ENCODE results near the gene FAM237B. TPM values are rescaled to one million over a fixed set of nuclear protein-coding genes. Genes with fewer than 3 reads are reported as not detected.
"Not testable (repeated sequence)": the region's sequence is repeated elsewhere in the genome, so short reads cannot be mapped to it uniquely, and the experiment has no call there.

Gene FAM237B
- total RNA-seq, 2 donors from 2014 or later: not detected

- TF ChIP-seq CTCF (IDR thresholded peaks at IDR 0.05): peak; percentile 61
- Histone ChIP-seq H3K27me3 (no peaks in the 10 kb centered on the region), H3K36me3 (no peaks in the 10 kb centered on the region)
Observed at GRCh38 chr7:90346336-90347125, 25.4 kb upstream of the FAM237B start, which contains the start of gene GTPBP10. GTPBP10 (plus strand) TSS chr7:90346716; CDS start chr7:90346742, 26 bp downstream.

DNA sequence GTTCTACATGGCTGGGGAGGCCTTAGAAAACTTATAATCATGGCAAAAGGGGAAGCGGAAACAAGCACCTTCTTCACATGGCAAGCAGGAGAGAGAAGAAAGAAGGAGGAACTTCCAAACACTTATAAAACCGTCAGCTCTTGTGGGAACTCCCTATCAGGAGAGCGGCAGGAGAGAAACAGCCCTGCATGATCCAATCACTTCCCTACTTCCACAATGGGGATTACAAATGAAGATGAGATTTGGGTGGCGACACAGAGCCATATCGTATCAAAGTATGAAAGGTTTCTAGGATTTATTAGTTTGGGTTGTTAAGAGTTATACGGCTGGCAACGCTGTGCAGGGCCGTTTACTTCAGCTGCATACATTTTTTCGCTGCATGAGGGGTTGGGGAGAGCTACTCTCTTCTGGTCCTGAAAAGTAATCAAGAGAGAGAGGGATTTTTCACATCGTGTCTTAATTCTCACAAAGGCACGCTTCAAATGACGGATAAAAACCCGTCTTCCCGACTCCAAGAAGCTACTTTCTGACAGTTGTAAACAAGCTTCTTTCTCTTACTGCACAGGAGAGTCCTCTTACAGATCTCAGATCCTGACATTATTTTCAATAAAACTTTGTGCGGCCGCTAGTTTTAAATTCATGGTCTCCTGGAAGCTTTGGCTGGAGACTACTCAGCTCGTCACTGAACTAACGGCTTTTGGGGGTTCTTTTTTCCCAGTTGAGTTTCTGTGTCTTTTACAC, 24.7 kb upstream of the FAM237B start:
- Histone ChIP-seq H3K9ac (ENCODE audit: low read depth in 2 of 2, low read length in 2 of 2) (peak overlapping the region; percentile 72 to 96), H3K36me3 (no peaks in the 10 kb centered on the region), H3K4me1 (no peaks in the 10 kb centered on the region), H3K27ac (peak overlapping the region; percentile 82), H3K4me3 (peak overlapping the region; percentile 81), H3K27me3 (no peaks in the 10 kb centered on the region), H3K9me3 (no peaks in the 10 kb centered on the region)
- peak; percentile 51 for DNase-seq
- intact Hi-C loops (cut with DNase I): loop anchor here (5.0 kb wide), 1 partner anchor 57 kb away; the partner anchor contains the start of gene CLDN12
- no peak for TF ChIP-seq CTCF (IDR thresholded peaks at IDR 0.05)

More at GRCh38 chr7:90346336-90347125, 25.4 kb upstream of the FAM237B start, which contains the start of gene GTPBP10:
- H3K9me3 ChIP-seq: no peaks in the 10 kb centered on the region
- peak within 1 kb of the TSS; percentile 94 to 96 for H3K9ac ChIP-seq (ENCODE audit: low read depth in 2 of 2, low read length in 2 of 2)
- peak; percentile 96 for DNase-seq
- peak within 1 kb of the TSS; percentile 81 for H3K4me3 ChIP-seq
- peak within 1 kb of the TSS; percentile 82 for H3K27ac ChIP-seq
- no peaks in the 10 kb centered on the region for H3K4me1 ChIP-seq
- intact Hi-C loops (cut with DNase I): loop anchor here (5.0 kb wide), 1 partner anchor 56 kb away; the partner anchor contains the start of gene CLDN12

DNA sequence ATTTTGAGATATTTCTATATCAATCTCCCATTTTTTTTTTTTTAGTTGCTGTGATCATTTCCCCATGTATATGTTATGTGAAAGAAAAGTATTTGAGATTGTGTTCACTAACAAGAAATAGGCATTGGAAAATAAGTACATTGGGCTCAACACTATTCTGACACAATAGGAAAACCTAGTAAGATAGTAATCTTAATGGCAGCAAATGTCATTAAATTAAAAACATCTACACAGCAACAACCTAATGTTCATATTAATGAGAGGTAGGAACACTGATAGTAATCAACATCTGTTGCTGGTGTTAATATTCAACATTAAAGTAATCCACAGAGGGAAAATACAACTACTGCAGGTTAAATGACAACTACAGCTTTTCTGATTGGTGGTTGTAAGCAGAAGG, 23.9 kb upstream of the FAM237B start:
- intact Hi-C loops (cut with DNase I): loop anchor here (5.0 kb wide), 1 partner anchor 57 kb away; the partner anchor contains the start of gene CLDN12
- no peaks in the 10 kb centered on the region for H3K27me3 ChIP-seq
- no peak for TF ChIP-seq CTCF (IDR thresholded peaks at IDR 0.05)
- no peak overlapping the region for H3K9ac ChIP-seq (ENCODE audit: low read depth in 2 of 2, low read length in 2 of 2)
- no peaks in the 10 kb centered on the region for H3K36me3 ChIP-seq
- H3K4me1 ChIP-seq: no peaks in the 10 kb centered on the region
- no peak overlapping the region for H3K4me3 ChIP-seq
- no peaks in the 10 kb centered on the region for H3K9me3 ChIP-seq
- H3K27ac ChIP-seq: peak overlapping the region; percentile 82
- no peak for DNase-seq

DNA sequence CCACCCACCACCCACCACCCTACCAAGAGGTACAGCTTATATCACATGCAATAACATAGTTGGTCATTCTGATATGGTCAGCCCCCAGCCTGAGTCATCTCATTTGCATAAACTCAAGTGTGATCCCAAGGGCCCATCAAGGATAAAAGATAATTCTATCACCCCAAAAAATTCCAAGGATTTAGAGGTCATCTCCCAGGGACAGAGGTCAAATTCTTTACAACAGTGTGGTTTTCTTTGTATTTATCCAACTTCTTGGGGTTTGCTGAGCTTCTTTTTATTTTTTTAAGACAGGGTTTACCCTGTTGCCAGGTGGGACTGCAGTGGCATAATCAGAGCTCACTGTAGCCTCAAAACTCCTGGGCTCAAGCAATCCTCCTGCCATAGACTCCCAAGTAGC, 16.0 kb upstream of the FAM237B start:
- H3K27me3 ChIP-seq: no peaks in the 10 kb centered on the region
- H3K27ac ChIP-seq: no peak overlapping the region
- intact Hi-C loops (cut with DNase I): no loop called here
- no peaks in the 10 kb centered on the region for H3K9me3 ChIP-seq
- no peak overlapping the region for H3K4me3 ChIP-seq
- H3K9ac ChIP-seq (ENCODE audit: low read depth in 2 of 2, low read length in 2 of 2): no peak overlapping the region
- no peaks in the 10 kb centered on the region for H3K4me1 ChIP-seq
- TF ChIP-seq CTCF (IDR thresholded peaks at IDR 0.05): no peak
- H3K36me3 ChIP-seq: no peaks in the 10 kb centered on the region
- DNase-seq: no peak

GRCh38 chr7:90334926-90335325, 13.8 kb upstream of the FAM237B start:
- H3K27ac ChIP-seq; H3K9me3 ChIP-seq; H3K4me1 ChIP-seq; DNase-seq; intact Hi-C loops (cut with DNase I); H3K27me3 ChIP-seq; H3K36me3 ChIP-seq; H3K4me3 ChIP-seq; H3K9ac ChIP-seq (ENCODE audit: low read depth in 2 of 2, low read length in 2 of 2): not testable (repeated sequence)

All from colonic mucosa (tissue), 4 donors.